Upper lobe of right lung (tissue), 1 donor: ENCODE data around the gene TTLL1. TPM values are rescaled to one million over a fixed set of nuclear protein-coding genes. Genes with fewer than 3 reads are reported as not detected.
"Not testable (repeated sequence)": the region's sequence is repeated elsewhere in the genome, so short reads cannot be mapped to it uniquely, and the experiment has no call there.

Experiments used
- ATAC-seq: fragments of 200-7000 bp; cut with Tn5 transposase; one replicate; pipeline ENCODE4 v1.9.1; 2020; ENCODE audit warnings: mild to moderate bottlenecking, moderate library complexity
- DNase-seq: peaks from one replicate; pipeline ENCODE4 v3.0.0-alpha.2; 2020
- H3K27ac ChIP-seq: fragments of 200-600 bp; one replicate; pipeline ENCODE4 v1.8.0; 2022
- H3K27me3 ChIP-seq: fragments of 200-600 bp; one replicate; pipeline ENCODE4 v1.8.0; 2022; ENCODE audit warnings: mild to moderate bottlenecking
- H3K36me3 ChIP-seq: fragments of 200-600 bp; one replicate; pipeline ENCODE4 v1.8.0; 2022
- H3K4me1 ChIP-seq: fragments of 200-600 bp; one replicate; pipeline ENCODE4 v1.8.0; 2022
- H3K4me3 ChIP-seq: fragments of 200-600 bp; one replicate; pipeline ENCODE4 v1.8.0; 2022; ENCODE audit warnings: mild to moderate bottlenecking
- H3K9me3 ChIP-seq: fragments of 200-600 bp; one replicate; pipeline ENCODE4 v1.8.0; 2022
- intact Hi-C: fragments of 100-400 bp; cut with DNase I; formaldehyde crosslinking; loops from one replicate; pipeline ENCODE4 v1.11.0; 2022
- total RNA-seq: library from RNA; stranded (reverse); fragmentation: NEBNext Ultra II Directional; extraction: Animal tissue kit (Norgen Biotek cat#: 25700); gene quantifications from one replicate; pipeline ENCODE4 v1.2.1, GENCODE V29; 2021
- TF ChIP-seq, protein P1 (sequence below): fragments of 200-600 bp; IDR thresholded peaks from one replicate; pipeline ENCODE4 v1.8.0; 2022; ENCODE audit warnings: antibody characterized with exemption
- donor health status: DM: no; HTN: yes; CAD: no; lungs with severe emphysema.

TTLL1 gene
- total RNA-seq, 1 donor from 2014 or later: 5.1 TPM

DNA sequence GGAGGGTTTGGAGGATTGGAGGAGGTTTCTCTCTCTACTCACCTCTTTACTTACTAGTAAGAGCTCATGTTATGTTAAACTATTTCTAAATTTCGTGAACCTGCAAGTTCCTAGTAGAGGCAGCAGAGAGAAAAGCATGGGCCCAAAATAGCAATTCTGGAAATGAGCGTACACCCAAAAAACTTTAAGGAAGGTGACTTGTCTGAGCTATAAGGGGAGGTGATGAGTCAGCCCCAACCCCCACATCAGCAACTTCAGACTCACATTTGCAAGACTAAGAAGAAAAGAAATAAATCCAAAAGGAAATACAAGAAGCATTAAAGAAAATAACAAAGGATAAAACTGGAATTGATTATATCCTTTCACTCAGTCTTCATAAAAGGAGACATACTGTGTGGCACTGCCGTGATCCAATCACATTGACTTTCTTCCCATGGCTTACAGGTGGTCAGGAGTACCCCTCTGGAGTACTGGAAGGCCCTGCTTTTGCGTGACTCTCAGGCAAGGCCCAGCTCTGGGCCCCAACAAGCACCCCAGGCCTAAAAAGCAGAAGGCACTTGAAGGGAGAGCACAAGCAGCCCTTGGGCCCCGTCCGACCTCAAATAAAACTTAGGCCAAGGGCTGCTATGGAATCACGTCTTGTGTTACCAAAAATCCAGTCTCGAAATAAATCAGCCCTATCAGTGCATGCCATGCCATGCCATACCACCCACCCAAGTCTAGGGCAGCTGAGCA lies 88.6 kb downstream of the TTLL1 start:
- no peak for DNase-seq
- Histone ChIP-seq H3K9me3 (no peaks in the 10 kb centered on the region), H3K36me3 (no peaks in the 10 kb centered on the region), H3K27me3 (no peaks in the 10 kb centered on the region), H3K4me1 (peaks cover 83% of the 10 kb centered on the region), H3K4me3 (no peak overlapping the region), H3K27ac (peak overlapping the region; percentile 52)
- intact Hi-C loops: no loop called here
- no peak for ATAC-seq
- TF ChIP-seq, protein P1, sequence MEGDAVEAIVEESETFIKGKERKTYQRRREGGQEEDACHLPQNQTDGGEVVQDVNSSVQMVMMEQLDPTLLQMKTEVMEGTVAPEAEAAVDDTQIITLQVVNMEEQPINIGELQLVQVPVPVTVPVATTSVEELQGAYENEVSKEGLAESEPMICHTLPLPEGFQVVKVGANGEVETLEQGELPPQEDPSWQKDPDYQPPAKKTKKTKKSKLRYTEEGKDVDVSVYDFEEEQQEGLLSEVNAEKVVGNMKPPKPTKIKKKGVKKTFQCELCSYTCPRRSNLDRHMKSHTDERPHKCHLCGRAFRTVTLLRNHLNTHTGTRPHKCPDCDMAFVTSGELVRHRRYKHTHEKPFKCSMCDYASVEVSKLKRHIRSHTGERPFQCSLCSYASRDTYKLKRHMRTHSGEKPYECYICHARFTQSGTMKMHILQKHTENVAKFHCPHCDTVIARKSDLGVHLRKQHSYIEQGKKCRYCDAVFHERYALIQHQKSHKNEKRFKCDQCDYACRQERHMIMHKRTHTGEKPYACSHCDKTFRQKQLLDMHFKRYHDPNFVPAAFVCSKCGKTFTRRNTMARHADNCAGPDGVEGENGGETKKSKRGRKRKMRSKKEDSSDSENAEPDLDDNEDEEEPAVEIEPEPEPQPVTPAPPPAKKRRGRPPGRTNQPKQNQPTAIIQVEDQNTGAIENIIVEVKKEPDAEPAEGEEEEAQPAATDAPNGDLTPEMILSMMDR: no peak

DNA sequence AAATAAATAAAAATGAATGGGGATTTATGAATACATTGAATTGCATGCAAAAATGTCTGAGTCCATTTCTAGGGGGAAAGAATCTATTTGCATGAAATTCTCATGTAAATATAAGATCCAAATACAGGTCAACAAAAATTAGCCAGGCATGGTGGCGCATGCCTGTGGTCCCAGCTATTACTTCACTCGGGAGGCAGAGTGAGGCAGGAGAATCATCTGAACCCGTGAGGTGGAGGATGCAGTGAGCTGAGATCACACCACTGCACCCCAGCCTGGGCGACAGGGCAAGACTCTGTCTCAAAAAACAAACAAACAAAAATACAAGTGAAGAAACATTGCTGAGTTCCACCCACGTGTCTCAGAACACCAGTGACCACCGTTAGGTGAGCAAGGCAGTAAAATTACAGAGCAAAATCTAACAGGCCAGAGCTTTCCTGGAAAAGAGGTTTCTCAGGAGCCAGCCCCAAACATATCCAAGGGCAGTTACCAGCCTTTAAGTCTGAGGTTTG lies 91.6 kb downstream of the TTLL1 start:
- TF ChIP-seq, protein P1: no peak
- DNase-seq: no peak
- no peak overlapping the region for H3K4me3 ChIP-seq
- intact Hi-C loops: no loop called here
- H3K4me1 ChIP-seq: peaks cover 82% of the 10 kb centered on the region
- no peaks in the 10 kb centered on the region for H3K36me3 ChIP-seq
- ATAC-seq: no peak
- no peaks in the 10 kb centered on the region for H3K27me3 ChIP-seq
- peak overlapping the region; percentile 77 for H3K27ac ChIP-seq
- no peaks in the 10 kb centered on the region for H3K9me3 ChIP-seq

DNA sequence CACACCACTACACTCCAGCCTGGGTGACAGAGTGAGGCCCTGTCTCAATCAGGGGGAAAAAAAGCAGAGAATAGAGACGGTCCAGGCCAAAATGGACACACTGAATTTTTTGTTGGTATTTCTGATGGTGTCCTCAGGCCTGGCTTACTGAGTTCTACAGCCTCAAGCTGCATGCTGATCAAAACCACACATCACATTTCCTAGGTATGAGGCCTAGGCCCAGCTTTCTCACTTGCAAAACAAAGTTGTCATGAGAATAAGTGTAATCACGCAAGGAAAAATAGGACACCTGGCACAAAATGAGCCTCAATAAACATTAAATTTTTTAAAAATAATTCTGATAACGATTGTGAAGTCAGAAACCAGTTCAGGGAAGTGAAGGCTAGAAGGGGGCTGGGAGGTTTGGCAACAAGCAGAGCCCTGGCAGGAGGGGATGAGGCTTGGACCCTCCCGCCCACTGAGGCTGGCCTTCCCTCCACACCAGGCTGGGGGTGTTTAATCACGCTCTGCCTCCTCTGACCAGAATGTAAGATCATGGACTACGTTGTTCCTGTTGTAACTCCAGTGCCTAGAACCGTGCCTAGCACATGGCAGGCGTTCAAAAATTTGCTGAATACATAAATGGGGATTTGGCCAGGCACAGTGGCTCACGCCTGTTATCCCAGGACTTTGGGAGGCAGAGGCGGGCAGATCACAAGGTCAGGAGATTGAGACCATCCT lies 92.4 kb downstream of the TTLL1 start:
- no peak overlapping the region for H3K4me3 ChIP-seq
- ATAC-seq (peak; percentile 1), DNase-seq (no peak)
- H3K4me1 ChIP-seq: peaks cover 75% of the 10 kb centered on the region
- peak overlapping the region; percentile 77 for H3K27ac ChIP-seq
- H3K9me3 ChIP-seq: no peaks in the 10 kb centered on the region
- intact Hi-C loops: no loop called here
- H3K27me3 ChIP-seq: no peaks in the 10 kb centered on the region
- TF ChIP-seq, protein P1: no peak
- H3K36me3 ChIP-seq: no peaks in the 10 kb centered on the region

DNA sequence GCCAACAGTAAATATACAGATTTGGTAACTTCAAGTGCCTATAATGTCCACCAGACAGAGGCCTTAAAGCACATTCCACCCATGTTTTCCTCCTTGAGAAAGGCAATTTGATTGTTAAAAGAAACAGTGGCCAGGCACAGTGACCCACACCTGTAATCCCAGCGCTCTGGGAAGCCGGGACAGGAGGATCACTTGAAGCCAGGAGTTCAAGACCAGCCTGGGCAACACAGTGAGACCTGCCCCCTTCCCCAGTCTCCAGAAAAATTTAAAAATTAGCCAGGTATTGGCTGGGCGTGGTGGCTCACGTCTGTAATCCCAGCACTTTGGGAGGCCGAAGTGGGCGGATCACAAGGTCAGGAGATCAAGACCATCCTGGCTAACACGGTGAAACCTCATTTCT lies 93.5 kb downstream of the TTLL1 start:
- H3K36me3 ChIP-seq, intact Hi-C loops, H3K9me3 ChIP-seq, H3K4me3 ChIP-seq, DNase-seq, ATAC-seq, H3K27me3 ChIP-seq: not testable (repeated sequence)
- Histone ChIP-seq H3K27ac (peak overlapping the region; percentile 77), H3K4me1 (peaks cover 72% of the 10 kb centered on the region)

DNA sequence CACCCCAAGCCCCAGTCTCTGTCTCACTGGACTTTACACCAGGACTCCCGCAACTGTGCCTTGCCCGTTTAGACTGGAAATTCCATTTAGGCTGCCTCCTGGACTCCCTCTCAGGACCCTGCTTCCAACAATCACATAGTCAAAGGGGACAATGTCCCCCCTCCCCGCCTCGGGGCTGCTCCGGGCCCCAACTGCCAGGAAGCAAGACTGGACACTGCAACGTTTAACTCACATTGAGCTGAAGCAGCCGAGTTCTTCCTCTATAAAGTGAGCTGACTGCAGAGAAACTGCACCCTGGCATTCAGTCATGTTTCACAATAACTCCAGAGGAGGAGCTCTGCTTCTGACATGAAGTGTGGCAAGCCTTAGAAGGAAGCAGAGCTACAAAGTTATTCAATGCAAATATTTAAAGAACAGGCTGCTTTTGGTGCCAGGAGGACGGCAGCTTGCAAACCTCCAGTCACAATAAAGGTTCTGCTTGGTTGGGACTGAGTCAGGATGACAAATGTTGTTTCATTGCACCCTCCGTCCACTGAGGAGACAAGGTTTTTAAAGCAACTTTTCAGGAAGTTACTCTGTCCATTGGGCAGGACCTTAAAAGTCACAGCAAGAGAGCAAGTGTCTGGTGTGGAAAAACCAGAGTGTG lies 94.2 kb downstream of the TTLL1 start:
- H3K36me3 ChIP-seq: no peaks in the 10 kb centered on the region
- intact Hi-C loops: no loop called here
- ATAC-seq (peak; percentile 85), DNase-seq (no peak)
- peaks cover 72% of the 10 kb centered on the region for H3K4me1 ChIP-seq
- H3K27me3 ChIP-seq: no peaks in the 10 kb centered on the region
- TF ChIP-seq, protein P1: no peak
- H3K27ac ChIP-seq: peak overlapping the region; percentile 77
- peak overlapping the region; percentile 33 for H3K4me3 ChIP-seq
- H3K9me3 ChIP-seq: no peaks in the 10 kb centered on the region
